ENCODE data around the gene BLM. TPM values are rescaled to one million over a fixed set of nuclear protein-coding genes. Genes with fewer than 3 reads are reported as not detected.

Gene BLM
- total and polyA plus RNA-seq, 9 donors: 0.15 to 1.9 (median 0.78) TPM; not detected in 1

- no peaks in the 10 kb centered on the region for H3K36me3 ChIP-seq
- no peak overlapping the region for H3K4me3 ChIP-seq
- H3K9me3 ChIP-seq: no peaks in the 10 kb centered on the region
- WGBS, 3 donors: 70 to 88% (median 86%) methylated on average over 3 of the region's 3 CpGs
- no peaks in the 10 kb centered on the region for H3K27me3 ChIP-seq
- no peak for TF ChIP-seq EP300 (IDR thresholded peaks at IDR 0.05)
- TF ChIP-seq CTCF (IDR thresholded peaks at IDR 0.05): no peak
- no peak for TF ChIP-seq POLR2A (IDR thresholded peaks at IDR 0.05)
- H3K27ac ChIP-seq: no peak overlapping the region
- no peak for DNase-seq
- intact Hi-C loops (cut with DNase I): no loop called here
- no peaks in the 10 kb centered on the region for H3K4me1 ChIP-seq (ENCODE audit: insufficient read depth)
Observed at GRCh38 chr15:90787881-90788280, 70.7 kb downstream of the BLM start.

GRCh38 chr15:90789462-90789861, 72.3 kb downstream of the BLM start:
- Histone ChIP-seq H3K4me1 (ENCODE audit: insufficient read depth) (no peaks in the 10 kb centered on the region), H3K9me3 (no peaks in the 10 kb centered on the region), H3K4me3 (no peak overlapping the region), H3K36me3 (no peaks in the 10 kb centered on the region), H3K27ac (no peak overlapping the region), H3K27me3 (no peaks in the 10 kb centered on the region)
- no peak for DNase-seq
- TF ChIP-seq POLR2A (IDR thresholded peaks at IDR 0.05) (no peak), EP300 (IDR thresholded peaks at IDR 0.05) (no peak), CTCF (IDR thresholded peaks at IDR 0.05) (no peak)
- WGBS, 3 donors: 80 to 87% (median 84%) methylated on average over 5 of the region's 5 CpGs
- intact Hi-C loops (cut with DNase I): no loop called here

GRCh38 chr15:90790057-90790456, 72.9 kb downstream of the BLM start:
- 34 to 57% (median 53%) methylated on average over 3 of the region's 3 CpGs for WGBS, 3 donors
- Histone ChIP-seq H3K4me1 (ENCODE audit: insufficient read depth) (no peaks in the 10 kb centered on the region), H3K36me3 (no peaks in the 10 kb centered on the region), H3K27me3 (no peaks in the 10 kb centered on the region), H3K27ac (no peak overlapping the region), H3K4me3 (no peak overlapping the region), H3K9me3 (no peaks in the 10 kb centered on the region)
- TF ChIP-seq CTCF (IDR thresholded peaks at IDR 0.05) (no peak), POLR2A (IDR thresholded peaks at IDR 0.05) (no peak), EP300 (IDR thresholded peaks at IDR 0.05) (no peak)
- DNase-seq: no peak
- intact Hi-C loops (cut with DNase I): no loop called here

- no peak overlapping the region for H3K27ac ChIP-seq
Observed at GRCh38 chr15:90790561-90790960, 73.4 kb downstream of the BLM start.

More at GRCh38 chr15:90790561-90790960, 73.4 kb downstream of the BLM start:
- intact Hi-C loops (cut with DNase I): no loop called here
- Histone ChIP-seq H3K27me3 (no peaks in the 10 kb centered on the region), H3K9me3 (no peaks in the 10 kb centered on the region), H3K4me3 (no peak overlapping the region), H3K4me1 (ENCODE audit: insufficient read depth) (no peaks in the 10 kb centered on the region), H3K36me3 (no peaks in the 10 kb centered on the region)
- no peak for DNase-seq
- WGBS, 3 donors: 81 to 93% (median 91%) methylated on average over 4 of the region's 4 CpGs
- TF ChIP-seq EP300 (IDR thresholded peaks at IDR 0.05) (no peak), POLR2A (IDR thresholded peaks at IDR 0.05) (no peak), CTCF (IDR thresholded peaks at IDR 0.05) (no peak)

All from ovary (tissue), 9 donors.